ELR (cell line): ENCODE data around the gene FXYD1.
"Not testable (repeated sequence)": the region's sequence is repeated elsewhere in the genome, so short reads cannot be mapped to it uniquely, and the experiment has no call there.

Experiments used
- DNase-seq: peaks from one replicate; pipeline ENCODE4 v3.0.0-alpha.2; 2015; ENCODE audit warnings: low read depth

The FXYD1 gene

GRCh38 chr19:35138305-35138892 lies at the start of gene FXYD1:
Gene FXYD1 (plus strand): TSS chr19:35138824. CDS start chr19:35140080, 1,256 bp downstream.
- no peak for DNase-seq

DNA sequence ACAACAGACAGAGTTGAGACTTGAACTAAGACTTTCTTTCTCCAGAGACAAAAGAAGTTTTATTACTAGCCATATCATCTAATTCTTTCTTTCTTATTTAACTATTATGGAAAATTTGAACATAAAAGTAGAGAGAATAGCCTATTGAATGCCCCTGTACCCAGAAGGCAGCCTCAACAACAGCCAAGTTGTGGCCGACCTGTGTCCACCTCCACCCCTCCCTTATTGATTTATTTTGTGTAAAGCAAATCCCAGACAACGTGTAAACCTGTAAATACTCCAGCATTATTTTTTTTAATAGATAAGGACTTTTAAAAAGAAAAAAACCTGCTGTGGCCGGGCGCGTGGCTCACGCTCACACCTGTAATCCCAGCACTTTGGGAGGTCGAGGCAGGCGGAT lies 49.1 kb upstream of the FXYD1 start:
- no peak for DNase-seq

- DNase-seq: no peak
Observed at GRCh38 chr19:35090160-35090505, 48.5 kb upstream of the FXYD1 start.

GRCh38 chr19:35090506-35091214 lies 48.0 kb upstream of the FXYD1 start:
- peak; percentile 72 for DNase-seq

GRCh38 chr19:35093430-35093829 lies 45.2 kb upstream of the FXYD1 start:
- DNase-seq: no peak

GRCh38 chr19:35093941-35094647 lies 44.5 kb upstream of the FXYD1 start:
- no peak for DNase-seq

DNA sequence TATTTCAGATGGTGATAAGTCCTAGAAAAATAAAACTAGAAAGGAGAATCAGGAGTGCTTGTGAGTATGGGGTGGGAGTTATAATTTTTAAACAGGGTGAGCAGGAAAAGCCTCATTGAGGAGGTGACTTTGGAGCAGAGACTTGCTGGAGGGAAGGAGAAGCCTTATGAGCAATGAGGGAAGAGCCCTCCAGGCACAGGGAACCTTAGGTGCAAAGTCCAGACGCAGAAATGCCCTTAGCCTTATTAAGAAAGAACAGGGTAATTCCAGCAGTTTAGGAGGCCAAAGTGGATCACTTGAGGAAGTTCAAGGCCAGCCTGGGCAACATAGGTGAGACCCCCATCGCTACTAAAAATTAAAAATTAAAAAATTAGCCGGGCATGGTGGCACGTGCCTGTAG lies 44.0 kb upstream of the FXYD1 start:
- DNase-seq: no peak

DNA sequence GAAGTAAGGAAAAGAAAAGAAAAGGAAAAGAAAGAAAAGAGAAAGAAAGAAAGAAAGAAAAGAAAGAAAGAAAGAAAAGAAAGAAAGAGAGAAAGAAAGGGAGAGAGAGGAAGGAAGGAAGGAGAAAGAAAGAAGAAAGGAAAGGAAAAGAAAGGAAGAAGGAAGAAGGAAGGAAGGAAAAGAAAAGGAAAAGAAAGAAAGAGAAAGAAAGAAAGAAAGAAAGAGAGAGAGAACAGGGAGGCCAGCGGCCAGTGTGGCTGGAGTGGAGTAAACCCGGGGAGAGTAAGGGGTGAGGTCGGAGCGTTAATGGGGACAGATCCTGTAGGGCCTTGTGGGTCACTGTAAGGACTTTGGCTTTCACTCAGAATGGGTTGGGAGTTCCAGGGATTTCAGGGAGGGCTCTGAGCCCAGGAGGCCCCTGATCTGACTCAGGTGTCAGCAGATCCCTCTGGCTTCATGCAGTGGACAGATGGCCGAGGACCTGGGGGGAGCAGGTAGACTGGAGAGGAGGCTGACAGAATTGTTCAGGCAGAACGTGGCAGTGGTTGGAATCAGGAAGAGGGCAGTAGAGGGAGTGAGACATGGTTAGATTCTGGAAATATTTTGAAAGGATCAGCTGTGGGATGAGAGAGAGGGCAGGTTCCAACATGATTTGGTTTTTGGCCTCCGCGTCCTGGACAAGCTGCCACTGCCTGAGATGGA lies 42.8 kb upstream of the FXYD1 start:
- DNase-seq: no peak

GRCh38 chr19:35098413-35099049 lies 40.1 kb upstream of the FXYD1 start:
- DNase-seq: no peak

DNA sequence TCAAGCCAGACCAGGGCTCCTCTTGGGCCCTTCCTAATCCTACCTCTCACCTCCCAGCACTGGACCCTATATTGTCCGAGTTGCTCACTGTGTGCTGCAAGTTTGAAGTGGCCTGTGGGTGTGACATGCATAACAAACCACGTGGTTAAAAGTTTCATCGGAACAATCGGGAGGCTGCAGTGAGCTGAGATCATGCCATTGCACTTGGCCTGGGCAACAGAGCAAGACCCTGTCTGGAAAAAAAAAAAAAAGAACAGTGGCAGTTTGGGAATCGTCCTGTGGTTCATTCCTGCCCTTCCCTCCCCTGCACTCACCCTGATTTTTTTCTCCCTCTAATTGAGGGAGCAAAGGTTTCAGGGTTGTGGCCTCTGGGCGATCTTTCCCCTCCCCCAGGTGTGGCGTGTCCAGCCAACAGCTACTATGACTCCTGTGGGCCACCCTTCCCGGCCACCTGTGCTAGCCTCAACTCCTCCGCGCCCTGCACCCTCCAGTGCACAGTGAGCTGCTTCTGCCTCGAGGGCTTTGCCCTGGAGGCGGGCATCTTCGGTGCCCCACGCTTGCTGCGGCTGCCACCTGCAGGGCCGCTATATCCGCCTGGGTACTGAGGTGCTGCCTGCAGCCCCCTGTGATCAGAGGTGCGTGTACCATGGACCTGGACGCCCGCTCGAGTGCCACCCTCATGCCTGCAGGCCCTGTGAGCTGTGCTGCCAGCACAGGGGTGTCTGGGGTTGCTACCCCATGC lies 39.3 kb upstream of the FXYD1 start:
- no peak for DNase-seq

DNA sequence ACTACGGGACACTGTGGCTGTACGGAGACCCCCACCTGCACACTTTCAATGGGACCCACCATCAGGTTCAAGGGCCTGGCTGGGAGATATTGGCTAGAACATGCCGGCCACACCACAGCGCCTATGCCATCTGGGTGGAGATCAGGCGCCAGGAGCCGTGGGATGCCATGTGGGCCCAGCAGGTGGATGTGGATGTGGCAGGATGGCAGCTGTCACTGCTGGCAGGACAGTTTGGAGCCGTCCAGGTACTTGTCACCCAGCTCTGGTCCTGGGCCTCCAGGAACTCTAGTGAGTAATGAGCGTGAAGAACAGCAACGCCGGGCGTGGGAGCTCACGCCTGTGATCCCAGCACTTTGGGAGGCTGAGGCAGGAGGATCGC lies 38.7 kb upstream of the FXYD1 start:
- DNase-seq: no peak

DNA sequence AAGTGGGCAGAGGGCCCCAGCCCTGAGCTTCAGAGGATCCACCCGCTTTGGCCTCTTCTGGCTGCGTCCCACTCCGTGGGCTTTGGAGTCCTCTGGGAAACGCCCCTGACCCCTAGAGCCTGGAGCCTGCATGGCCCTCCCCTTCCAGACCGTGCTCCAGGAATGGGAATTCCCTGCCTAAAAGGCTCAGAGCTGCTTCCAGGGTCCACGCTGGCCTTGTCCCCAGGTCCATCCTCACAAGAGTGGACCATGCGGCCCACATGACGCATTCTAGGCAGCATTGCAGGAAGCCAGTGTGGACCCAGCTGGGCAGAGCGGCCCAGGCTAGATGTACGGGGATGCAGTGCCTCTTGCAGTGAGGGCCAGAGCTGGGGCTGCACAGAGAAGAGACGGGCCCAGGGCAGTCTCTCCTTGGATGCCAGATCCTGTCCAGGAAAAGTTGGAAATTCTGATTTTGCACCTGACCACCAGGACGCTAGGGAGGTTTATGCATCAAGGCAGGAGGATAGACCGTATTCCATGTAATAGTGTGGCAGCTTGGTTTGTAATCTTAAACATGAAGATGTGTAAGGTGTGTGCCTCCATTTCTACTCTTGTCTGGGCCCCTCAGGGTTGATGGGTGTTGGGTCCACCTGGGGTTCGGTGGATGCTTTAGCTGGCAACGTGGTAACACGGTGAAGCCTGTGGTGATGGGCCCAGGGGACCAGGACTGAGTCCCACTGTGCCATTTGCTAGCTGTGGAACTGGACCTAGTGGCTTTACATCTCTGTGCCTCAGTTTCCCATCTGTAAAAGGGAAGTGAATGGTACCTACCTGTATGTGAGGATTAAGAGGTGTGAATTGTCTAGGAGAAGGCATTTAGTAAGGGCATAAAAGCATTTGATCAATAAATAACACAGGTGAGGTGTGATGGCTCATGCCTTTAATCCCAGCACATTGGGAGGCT lies 37.8 kb upstream of the FXYD1 start:
- DNase-seq: peak; percentile 8

GRCh38 chr19:35101949-35102348 lies 36.7 kb upstream of the FXYD1 start:
- DNase-seq: not testable (repeated sequence)

GRCh38 chr19:35103614-35104013 lies 35.0 kb upstream of the FXYD1 start:
- DNase-seq: not testable (repeated sequence)

DNA sequence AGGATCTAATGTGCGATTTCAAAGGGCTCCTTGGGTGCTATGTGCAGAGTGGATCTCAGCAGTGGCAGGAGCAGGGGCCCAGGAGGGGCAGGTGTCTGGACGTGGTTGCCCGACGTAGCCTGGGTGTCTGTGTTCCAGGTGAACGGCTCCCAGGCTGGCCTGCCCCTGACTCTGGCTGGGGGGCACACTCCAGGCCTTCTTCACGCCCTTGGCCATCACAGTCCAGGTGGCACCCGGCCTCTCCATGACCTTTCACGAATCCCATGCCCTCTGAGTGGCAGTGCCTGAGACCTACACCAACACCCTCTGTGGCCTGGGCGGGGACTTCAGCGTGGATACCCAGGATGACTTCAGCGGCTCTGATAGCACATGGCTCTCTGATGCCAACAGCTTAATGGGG lies 34.3 kb upstream of the FXYD1 start:
- DNase-seq: no peak

DNA sequence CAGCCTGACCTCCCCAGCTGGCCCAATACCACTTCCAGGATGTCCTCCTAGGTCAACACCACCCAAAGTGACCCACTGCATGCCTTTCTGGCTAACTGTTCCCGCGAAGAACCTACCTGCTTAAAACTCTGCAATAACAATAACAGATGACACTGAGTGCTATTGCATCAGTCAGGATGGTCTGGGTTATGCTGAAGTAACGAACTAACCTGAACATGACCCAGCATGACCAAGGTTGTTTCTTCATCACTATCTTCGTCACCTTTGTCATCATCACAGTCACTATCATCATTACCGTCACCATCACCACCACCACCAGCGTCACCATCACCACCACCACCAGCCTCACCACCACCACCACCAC lies 33.6 kb upstream of the FXYD1 start:
- no peak for DNase-seq

DNA sequence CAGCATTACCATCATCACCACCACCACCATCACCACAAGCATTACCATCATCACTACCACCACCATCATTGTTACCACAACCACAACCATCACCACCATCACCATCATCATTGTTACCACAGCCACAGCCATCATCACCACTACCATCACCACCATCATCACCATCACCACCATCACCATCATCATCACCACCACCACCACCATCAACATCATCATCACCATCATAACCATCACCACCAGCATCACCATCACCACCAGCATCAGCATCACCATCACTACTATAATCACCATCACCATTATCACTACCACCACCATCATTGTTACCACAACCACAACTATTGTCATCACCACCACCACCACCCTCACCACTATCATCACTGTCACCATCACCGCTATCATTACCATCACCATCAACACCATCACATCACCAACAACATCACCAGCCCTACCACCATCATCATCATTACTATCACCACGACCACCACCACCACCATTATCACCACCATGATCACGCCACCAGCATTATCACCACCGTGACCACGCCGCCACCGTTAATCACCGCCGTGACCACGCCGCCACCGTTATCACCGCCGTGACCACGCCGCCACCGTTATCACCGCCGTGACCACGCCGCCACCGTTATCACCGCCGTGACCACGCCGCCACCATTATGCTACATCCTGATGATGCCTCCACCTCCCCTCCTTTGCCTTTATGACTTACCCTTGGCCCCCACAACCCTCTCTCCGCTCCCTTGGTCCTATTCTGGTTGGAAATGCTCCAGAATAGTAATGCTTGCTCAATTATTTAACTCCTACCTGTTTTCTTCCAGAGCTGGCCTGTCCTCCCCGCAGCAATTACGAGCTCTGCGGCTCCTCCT lies 33.0 kb upstream of the FXYD1 start:
- no peak for DNase-seq

GRCh38 chr19:35106291-35106583 lies 32.4 kb upstream of the FXYD1 start:
- DNase-seq: no peak

- DNase-seq: no peak
Observed at GRCh38 chr19:35106898-35107541, 31.6 kb upstream of the FXYD1 start.
